Measurements from ENCODE around the gene NRCAM. TPM values are rescaled to one million over a fixed set of nuclear protein-coding genes. Genes with fewer than 3 reads are reported as not detected.
A peak's percentile ranks its signal among the peaks of the same experiment; 100 is the strongest.
"Not testable (repeated sequence)": the region's sequence is repeated elsewhere in the genome, so short reads cannot be mapped to it uniquely, and the experiment has no call there.

NRCAM gene
- total RNA-seq, 1 experiment from 2014 or later: 2.4 TPM

DNA sequence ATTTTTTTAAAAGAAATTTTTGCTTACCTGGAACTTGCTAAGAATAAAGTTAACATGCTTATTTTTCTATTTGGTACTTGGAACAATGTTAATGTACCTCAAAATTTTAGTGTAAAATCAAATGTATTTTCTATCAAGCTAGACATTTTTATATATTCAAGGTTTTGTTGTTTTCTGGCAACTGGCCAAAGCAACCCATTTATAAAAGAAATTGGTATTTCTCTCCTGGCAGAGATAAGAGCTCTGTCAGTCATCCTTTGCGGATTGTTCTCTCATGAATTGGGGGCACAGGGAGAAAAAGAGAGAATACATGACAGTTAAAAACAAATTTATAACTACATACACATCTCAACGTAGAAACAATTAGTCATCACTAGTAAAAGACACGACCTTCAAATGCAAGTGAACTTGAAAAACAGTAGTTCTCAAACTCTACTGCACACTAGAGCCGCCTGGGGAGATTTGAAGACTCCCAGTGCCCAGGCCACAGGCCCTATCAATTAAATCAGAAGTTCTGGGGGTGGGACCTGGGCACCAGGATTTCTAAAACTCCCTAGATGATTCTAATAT is 173.7 kb downstream of the NRCAM start:
- no peak for DNase-seq (ENCODE audit: low spot score)

DNA sequence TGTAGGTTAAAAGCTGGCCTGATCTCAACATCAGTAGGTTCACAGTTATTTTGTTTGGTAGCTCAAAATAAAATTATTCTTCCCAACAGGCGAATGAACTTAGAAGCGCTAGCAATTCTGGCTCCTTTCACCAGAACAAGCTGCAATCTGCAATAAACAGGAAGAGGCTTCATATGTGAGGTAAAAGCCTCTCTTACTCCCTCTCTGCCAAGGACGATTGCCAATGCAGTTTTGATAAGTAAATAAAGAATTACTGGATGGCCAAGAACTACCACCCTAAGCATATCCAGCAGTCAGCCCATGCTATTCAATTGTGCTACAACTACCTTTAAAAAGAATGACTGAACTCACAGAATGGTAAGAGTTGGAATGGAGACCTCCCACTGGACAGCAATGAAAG is 176.1 kb downstream of the NRCAM start:
- no peak for DNase-seq (ENCODE audit: low spot score)

DNA sequence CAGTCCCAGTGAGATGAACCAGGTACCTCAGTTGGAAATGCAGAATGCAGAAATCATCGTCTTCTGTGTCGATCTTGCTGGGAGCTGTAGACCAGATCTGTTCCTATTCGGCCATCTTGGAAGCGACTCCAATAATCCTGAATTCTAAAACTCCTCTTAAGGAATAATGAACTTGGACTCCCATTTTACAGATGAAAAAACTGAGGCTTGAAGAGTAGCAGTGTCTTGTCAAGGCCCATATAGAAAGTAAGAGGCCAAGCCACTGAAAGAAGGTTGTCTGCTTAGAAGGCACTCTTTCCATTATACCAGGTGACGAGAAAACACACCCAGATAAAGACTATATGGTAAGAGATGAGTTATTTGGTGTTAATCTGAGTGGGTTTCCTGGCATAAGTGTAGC is 177.5 kb downstream of the NRCAM start:
- DNase-seq (ENCODE audit: low spot score): no peak

DNA sequence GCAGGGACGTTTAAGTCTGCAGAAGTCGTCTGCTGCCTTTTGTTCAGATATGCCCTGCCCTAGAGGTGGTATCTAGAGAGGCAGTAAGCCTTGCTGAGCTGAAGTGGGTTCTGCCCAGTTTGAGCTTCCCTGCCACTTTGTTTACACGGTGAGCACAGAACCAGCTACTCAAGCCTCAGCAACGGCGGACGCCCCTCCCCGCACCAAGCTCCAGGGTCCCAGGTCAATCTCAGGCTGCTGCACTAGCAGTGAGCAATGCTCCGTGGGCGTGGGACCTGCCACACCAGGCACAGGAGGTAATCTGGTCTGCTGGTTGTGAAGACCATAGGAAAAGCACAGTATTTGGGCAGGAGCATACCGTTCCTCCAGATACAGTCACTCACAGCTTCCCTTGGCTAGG is 178.0 kb downstream of the NRCAM start:
- no peak for DNase-seq (ENCODE audit: low spot score)

DNA sequence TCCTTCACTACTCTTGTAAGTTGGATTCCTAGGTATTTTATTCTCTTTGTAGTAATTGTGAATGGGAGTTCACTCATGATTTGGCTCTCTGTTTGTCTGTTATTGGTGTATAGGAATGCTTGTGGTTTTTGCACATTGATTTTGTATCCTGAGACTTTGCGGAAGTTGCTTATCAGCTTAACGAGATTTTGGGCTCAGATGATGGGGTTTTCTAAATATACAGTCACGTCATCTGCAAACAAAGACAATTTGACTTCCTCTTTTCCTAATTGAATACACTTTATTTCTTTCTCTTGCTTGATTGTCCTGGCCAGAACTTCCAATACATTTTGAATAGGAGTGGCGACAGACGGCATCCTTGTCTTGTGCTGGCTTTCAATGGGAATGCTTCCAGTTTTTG is 181.8 kb downstream of the NRCAM start:
- not testable (repeated sequence) for DNase-seq (ENCODE audit: low spot score)

DNA sequence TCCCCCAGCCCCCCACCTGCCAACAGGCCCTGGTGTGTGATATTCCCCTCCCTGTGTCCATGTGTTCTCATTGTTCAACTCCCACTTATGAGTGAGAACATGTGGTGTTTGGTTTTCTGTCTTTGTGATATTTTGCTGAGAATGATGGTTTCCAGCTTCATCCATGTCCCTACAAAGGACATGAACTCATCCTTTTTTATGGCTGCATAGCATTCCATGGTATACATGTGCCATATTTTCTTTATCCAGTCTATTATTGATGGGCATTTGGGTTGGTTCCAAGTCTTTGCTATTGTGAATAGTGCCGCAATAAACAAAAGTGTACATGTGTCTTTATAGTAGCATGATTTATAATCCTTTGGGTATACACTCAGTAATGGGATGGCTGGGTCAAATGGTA is 183.3 kb downstream of the NRCAM start:
- not testable (repeated sequence) for DNase-seq (ENCODE audit: low spot score)

DNA sequence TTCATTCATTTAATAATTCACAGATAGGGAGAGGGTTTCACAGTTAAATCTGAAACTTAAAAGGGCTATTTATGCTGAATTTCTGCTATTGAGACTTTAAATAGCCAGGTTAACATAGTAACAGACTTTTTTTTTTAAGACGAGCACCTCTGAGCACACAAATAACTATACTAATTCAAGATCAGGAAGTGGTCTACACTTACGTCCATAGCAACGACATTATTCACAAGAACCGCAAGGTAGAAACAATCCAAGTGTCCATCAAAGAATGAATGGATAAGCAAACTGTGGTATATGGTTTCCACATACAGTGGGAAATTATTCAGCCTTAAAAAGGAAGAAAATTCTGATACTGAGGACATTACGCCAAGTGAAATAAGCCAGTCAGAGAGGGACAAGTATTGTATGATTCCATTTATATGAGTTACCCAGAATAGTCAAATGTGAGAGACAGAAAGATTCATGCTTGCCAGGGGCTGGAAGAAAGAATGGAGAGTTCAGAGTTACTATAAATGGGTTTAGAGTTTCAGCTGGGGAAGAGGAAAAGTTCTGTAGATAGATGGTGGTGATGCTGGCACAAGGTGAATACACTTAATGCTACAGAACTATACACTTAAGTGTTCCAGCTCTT is 185.7 kb downstream of the NRCAM start:
- DNase-seq (ENCODE audit: low spot score): no peak

DNA sequence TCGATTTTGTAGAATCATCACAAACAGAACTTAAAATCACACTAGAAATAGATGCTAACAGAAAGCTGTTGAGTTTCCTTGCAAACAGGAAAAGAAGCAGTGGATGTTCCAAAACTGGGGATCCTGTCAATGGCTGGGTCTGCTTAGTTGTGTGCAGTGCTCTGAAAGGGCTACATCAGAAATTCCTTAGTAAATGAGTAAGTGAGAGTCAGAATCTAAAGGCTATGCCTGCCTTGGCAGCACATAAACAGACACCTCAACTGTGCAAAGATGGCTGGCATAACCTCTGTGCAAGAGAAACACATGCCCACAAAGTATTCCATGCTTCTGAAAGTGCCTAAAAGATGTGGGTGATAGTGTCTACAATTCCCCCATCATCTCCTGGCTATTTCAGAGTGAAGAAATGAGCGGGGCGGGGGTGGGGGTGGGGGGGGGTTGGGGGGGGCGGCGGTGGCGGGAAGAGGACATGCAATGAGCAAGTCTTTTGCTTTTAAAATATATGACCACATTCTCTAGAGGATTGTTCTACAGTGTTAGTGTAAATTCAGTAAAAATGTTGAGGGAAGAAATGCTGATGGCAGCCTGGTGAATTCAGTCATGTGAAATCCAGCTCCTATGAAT is 187.9 kb downstream of the NRCAM start:
- DNase-seq (ENCODE audit: low spot score): no peak

DNA sequence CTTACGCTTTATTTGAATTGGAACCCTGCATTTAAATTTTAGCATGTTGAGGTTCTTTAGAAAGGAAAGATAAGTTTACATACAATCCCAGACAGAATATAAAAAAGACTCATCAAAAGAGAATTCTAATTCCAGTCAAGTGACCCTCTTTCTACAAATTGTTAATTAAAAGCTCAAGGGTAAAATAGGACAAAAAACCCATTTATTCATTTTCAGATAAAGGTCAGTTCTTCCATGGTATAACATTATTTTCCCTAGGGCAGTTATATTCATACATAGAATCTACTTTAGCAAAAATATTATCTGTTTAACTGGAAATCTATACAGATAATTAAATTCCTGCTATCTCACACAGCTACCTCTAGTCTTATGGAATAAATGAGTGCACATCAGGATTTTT is 188.6 kb downstream of the NRCAM start:
- no peak for DNase-seq (ENCODE audit: low spot score)

DNA sequence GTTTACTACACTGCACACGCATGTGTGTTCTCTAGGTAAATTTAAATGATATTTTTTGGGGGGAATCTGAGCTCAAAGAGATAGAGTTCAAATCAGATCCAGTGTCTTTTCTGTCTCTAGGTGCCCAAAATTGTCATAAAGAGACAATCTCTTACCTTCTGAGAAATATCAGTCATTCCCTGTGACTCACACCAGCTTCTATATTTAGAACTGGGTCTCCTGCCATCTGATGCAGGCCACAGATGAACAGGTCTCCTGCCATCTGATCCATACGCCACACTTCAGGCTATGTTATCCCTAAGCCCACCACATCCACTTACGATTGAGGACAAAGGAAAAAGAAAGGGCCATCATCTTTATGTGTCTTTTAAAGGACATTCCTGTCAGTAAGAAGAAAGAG is 189.7 kb downstream of the NRCAM start:
- DNase-seq (ENCODE audit: low spot score): no peak

DNA sequence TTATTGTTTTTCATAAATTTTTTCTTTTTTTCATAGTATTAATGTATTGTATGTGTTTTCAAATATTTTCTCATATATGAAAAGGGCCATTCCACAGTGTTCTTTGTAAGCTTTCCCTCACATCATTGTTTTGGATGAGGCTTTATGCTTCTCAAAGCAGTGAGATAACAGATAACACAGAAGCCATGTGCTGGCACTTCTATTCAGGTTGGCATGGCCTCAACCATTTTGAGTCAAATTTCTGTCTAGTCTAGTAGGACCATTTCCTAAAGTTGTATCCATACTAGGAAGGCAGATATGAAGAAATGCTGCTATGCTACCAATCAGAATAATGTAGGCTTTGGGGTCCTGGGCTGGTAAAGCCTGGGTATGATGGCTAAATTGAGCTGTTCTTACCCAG is 190.2 kb downstream of the NRCAM start:
- DNase-seq (ENCODE audit: low spot score): no peak

DNA sequence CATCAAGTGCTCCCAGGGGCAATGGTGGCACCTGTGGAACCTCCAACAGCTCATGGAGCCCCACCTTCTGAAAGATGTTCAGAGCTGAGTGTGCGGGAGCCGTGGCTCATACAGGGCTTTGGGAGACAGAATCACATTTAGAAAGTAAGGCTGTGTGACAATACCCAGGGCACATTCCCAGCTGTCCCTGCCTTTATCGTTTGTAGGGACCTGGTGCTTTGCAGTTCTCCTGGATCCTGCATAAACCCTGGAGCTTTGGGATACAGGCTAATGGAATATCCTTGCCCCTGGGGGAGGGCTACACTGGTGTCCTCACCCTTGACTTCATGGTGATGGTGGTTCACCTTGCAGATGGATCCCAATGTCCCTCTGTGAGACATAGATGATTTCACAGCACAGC is 191.2 kb downstream of the NRCAM start:
- no peak for DNase-seq (ENCODE audit: low spot score)

DNA sequence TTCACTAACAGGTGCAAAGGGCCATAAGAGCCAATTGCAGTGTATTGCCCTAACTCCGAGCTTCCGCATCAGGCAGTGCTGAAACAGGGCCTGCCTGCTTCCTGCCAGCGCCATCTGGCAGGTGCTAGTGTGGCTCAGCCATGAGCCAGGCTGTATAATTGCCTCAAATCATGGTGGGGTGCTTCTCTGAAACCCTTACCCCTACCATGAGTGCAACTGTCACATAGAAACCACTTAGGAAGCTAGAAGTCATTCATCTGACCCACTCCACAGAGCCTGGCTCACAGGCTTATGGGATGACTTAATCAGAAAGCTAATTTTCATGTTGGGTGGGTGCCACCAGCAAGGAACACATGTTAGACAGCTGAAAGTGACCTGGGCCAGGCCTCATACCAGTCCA is 192.8 kb downstream of the NRCAM start:
- DNase-seq (ENCODE audit: low spot score): no peak

DNA sequence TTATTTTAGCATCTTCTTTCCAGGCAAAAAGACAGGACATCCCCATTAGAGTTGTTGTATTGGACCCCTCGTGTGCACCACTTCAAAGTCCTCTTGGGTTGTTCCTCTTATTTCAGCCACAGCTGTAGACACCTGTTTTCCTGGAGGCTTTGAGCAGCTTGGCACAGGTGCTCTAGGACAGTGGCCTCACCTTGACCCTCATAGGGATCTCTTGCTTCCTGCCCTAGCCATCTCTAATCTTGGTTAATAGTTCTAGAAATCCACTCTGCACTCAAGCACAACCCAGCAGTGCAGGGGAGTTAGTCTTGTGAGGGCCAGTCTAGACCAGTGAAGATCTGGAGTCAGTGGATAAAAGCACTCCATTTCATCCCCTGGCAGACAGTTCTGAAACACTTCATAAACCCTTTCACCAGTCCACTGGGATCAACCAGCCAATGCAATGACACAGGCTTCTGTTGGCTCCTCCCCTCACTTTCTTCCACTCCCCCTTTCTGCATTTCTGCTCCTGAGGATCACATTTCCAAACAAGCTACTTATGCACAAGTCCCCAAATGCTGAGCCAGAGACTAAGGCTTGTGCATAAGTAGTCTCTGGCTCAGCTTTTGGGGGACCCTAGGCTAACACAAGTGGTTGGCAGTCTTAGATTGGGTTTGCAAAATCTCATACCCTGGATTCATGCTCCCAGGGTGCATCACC is 194.5 kb downstream of the NRCAM start:
- DNase-seq (ENCODE audit: low spot score): no peak

DNA sequence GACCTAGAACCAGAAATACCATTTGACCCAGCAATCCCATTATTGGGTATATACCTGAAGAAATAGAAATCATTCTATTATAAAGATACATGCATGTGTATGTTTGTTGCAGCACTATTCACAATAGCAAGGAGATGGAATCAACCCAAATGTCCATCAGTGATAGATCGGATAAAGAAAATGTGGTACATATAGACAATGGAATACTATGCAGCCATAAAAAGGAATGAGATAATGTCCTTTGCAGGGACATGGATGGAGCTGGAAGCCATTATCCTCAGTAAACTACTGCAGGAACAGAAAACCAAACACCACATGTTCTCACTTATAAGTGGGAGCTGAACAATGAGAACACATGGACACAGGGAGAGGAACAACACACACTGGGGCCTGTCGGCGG is 196.8 kb downstream of the NRCAM start:
- not testable (repeated sequence) for DNase-seq (ENCODE audit: low spot score)

DNA sequence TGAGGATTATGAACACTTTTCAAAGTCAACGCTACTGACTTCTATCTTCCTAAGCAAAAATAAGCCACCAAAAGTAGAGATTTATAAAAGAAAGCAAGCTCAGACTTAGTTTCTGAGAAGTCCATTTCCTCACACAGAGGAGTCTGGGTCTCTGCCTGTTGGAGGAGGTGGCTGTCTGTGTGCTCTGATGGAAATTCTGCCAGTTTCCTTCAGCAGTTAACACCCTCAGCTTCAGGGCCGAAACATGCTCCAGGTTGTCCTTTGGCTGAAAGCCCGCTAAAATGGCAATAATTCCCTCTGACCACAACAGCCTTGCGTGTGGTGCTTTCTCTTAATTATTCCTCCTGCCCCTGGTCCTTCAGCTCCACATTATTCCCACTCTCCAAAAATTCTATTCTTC is 198.3 kb downstream of the NRCAM start:
- no peak for DNase-seq (ENCODE audit: low spot score)

DNA sequence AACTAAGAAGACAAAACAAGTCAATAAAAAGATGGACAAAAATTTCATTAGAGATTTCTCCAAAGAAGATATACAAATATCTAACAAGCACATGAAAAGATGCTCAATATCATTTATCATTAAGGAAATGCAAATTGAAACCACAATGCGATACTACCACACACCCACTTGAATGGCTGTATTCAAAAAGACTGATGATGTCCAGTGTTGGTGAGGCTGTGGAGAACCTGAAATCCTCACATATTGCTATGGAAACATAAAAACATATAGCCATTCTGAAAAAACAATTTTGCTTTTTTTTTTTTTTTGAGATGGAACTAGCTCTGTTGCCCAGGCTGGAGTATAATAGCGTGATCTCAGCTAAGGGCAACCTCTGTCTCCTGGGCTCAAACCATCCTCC is 202.0 kb downstream of the NRCAM start:
- no peak for DNase-seq (ENCODE audit: low spot score)

DNA sequence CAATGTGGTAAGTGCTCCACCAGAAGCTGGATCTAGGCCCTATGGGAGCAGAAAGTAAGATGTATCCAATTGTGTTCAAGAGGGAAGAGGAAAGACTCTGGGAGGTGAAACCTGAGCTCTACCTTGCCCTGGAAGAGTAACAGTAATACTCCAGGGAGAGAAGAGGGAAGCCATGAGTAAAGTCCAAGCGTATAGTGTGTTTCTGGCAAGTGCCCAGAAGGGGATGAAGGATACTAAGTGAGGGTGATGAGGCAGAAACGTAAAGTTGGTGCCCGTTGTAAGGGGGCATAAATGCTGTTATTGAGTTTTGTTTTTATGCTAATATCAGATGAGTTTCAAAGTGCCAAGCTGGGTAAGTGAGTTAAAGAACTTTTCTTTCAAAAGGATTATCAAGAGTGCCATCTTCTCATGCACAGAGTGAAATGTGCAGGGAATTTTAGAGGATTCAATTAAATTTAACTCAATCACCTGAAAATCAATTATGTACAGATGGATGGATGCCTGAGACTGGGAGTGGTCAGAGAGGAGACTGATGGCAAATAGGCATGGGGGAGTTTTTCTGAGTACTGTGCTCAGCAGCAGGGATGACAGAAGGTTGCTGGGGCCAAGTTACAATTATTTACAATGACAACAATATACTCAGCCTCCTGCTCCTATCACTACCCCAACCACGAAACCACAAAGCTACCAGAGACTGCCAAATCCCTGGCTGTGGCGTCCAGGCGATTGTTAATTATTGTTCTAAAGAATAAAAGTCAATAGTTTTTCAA is 202.8 kb downstream of the NRCAM start:
- peak; percentile 58 for DNase-seq (ENCODE audit: low spot score)

DNA sequence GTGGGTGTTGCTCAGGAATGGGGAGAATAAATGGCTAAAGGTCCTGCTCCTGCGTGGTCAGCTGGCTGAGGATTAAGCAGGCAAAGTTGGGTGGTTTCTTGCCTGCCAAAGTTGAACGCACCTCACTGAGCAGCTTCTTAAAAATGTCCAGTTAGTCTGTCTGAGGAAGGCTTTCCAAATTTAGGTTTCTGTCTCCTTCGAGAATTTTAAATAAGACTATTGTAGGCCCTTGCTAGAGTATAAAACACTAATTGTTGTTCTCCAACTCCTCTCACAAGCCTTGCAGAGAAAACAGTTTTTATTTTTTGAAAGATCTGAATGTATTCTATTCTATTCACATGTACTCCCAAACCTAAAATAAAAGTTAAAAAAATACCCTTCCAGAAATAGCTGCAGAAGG is 204.1 kb downstream of the NRCAM start:
- no peak for DNase-seq (ENCODE audit: low spot score)

DNA sequence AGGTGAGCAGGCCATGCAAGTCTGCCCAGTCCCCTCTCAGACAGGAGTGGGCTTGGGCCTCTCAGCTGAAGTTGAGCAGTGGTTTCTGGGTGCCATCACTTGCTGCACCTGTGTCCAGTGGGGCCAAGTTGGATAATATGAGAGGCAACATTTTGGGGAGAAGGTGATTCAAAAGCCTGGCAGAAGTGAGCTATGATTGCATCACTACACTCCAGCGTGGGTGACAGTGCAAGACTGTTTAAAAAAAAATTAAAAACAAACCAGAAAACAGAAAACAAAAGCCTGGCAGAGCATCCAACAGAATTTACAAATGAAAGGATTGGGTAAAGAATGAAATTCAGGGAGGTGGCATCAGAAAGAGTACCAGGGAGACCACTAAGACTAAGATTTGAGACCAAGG is 204.5 kb downstream of the NRCAM start:
- no peak for DNase-seq (ENCODE audit: low spot score)

DNA sequence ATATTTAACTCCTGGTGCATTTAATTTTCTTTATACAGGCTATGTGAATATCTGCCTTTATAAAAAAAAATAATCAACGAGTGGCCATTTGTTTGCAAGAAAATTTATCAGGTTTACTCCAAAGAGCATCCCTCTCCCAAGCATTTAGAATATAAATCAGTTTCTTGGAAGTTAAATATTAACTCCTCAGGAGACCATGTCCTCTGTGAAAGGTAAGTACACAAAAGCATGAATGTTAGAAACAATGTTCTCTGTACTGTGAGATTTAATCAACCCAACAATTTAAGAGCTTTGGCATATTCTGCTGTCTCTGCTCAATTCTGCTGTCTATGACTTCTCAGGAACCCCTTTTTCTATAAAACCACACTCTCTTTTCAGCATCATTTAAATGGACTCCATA is 206.8 kb downstream of the NRCAM start:
- DNase-seq (ENCODE audit: low spot score): no peak

DNA sequence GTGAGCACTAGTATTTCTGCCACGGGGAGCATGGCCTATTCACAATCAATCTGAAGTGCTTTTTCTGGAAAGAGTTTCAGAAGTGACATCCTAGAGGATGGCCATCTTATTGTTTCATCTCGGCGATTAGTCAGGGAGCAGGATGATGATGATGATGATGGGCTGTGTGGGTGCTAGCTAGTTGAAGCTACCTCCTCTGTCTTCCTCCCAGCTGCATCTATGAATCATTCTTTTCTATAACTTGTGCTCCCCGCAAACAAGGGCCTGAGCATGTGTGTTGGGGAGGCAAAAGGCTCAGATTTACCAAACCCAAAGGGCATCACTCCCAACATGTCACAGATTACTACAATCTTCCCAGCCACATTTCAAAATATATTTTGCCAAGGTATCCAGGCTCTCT is 207.4 kb downstream of the NRCAM start:
- DNase-seq (ENCODE audit: low spot score): no peak
